ENCODE results near the gene COL4A2.

- TF ChIP-seq CTCF (IDR thresholded peaks at IDR 0.05) (no peak), EZH2 (IDR thresholded peaks at IDR 0.05; ENCODE audit: borderline replicate concordance, insufficient read depth, low read depth, low read length, poor library complexity, severe bottlenecking) (no peak)
These were observed 26.8 kb downstream of the COL4A2 start for GRCh38 chr13:110333837-110334236.

Data from B cell (primary cell).